HG03469 (cell line): ENCODE measurements around the gene UNC5C.
"Not testable (repeated sequence)": the region's sequence is repeated elsewhere in the genome, so short reads cannot be mapped to it uniquely, and the experiment has no call there.

ENCODE experiments used
- ATAC-seq: cut with Tn5 transposase; IDR thresholded peaks from one replicate; pipeline ENCODE4 v1.9.1; 2021; ENCODE audit warnings: mild to moderate bottlenecking, moderate library complexity, moderate number of reproducible peaks; ENCODE audit not compliant: unreplicated experiment

UNC5C gene

DNA sequence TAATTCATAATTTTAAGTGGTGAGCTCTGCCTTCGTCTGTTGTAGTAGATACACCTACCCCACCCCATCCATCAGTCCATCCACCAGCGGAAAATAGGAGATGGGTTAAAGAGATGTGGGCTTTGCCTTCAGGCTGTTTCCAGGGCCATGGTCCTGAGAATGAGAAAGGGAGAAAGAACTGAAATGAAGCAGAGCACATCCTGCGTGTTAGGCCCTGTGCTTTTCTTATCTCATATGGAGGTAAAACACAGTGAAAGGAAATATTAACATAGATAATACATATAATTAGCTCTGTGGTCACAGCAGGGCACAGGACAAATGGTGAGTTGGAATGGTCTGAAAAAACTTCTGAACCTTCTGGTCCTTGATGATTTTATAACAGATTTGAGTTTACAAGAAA is 397.5 kb downstream of the UNC5C start:
- ATAC-seq: no peak

DNA sequence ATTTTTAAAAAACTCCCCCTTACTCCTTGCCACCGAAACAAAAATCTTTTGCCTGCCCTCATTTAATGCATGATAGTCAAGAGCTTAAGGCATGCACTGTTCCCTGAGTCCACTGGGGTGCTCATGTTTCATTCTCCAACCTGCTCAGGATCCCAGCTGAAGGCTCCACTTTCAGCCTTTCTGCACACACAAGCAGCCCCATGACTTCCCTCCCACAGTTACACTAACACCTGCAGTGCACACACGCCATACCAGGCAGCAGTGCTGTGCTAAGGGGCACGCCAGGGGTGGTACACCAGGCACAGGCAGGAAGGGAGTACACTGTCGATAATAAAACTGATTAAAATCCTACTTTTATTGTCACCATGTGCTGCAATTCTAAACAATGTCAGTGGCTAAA is 405.8 kb downstream of the UNC5C start:
- no peak for ATAC-seq

DNA sequence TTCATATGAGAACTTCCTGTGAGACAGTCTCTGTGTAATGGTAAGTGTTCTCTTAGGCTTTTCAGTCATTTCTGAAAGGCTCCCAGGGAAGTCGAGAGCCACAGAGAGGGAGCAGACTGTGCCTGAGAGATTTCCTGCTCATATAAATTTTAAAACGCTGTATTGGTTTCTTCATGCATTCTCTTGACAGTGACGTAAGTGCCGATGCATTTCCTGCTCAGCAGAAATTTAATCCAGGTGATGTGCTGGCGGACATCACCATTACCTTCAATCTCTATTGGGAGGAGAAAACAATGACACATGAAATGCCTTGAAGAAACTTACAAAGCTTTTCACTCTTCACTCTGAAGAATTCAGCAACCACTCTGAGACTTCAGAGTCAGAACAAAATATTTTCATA is 407.4 kb downstream of the UNC5C start:
- ATAC-seq: no peak

DNA sequence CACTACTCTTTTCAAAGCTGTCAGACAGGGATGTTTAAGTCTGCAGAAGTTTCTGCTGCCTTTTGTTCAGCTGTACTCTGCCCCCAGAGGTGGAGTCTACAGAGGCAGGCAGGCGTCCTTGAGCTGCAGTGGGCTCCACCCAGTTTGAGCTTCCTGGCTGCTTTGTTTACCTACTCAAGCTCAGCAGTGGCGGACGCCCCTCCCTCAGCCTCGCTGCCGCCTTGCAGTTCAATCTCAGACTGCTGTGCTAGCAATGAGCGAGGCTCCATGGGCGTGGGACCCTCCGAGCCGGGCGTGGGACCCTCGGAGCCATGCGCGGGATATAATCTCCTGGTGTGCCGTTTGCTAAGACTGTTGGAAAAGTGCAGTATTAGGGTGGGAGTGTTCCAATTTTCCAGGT is 409.3 kb downstream of the UNC5C start:
- ATAC-seq: not testable (repeated sequence)

DNA sequence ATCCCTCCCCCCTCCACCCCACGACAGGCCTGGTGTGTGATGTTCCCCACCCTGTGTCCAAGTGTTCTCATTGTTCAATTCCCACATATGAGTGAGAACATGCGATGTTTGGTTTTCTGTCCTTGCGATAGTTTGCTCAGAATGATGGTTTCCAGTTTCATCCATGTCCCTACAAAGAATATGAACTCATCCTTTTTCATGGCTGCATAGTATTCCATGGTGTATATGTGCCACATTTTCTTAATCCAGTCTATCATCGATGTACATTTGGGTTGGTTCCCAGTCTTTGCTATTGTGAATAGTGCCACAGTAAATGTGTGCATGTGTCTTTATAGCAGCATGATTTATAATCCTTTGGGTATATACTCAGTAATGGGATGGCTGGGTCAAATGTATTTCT is 414.8 kb downstream of the UNC5C start:
- ATAC-seq: not testable (repeated sequence)

DNA sequence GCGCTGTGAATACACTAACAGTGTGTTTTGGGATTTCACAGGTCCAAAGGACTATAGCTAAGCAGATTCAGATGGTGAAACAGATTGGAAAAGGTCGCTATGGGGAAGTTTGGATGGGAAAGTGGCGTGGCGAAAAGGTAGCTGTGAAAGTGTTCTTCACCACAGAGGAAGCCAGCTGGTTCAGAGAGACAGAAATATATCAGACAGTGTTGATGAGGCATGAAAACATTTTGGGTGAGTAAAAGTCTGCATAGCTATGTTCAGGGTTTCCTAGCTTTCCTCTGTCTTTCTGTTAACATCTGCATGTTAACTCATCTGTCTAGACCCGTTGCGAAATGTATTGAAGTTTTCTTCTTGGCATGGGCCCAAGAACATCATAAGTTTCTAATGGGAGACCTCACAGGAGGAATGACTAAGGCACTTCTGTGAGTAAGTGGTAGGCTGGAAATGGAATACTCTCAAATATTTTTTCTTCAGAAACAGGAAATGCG is 418.9 kb downstream of the UNC5C start:
- ATAC-seq: no peak

DNA sequence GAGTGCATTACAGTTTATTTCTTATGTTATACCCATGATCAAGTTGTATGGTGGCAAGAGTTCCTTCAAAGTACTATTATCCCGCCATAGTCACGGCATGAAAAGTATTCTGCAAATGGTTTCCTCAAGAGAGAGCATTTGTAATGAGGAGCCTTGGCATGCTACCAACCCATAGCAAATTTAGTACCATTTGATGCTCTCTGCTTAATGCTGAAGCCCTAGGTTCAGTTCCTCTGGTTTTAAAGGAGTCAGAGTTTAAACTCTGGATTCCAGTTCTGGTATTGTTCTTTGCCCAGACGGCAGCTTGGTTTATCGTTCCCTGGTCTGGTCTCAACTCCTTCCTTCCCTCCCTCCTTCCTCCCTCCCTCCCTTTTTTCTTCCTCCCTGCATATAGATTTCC is 419.7 kb downstream of the UNC5C start:
- no peak for ATAC-seq

DNA sequence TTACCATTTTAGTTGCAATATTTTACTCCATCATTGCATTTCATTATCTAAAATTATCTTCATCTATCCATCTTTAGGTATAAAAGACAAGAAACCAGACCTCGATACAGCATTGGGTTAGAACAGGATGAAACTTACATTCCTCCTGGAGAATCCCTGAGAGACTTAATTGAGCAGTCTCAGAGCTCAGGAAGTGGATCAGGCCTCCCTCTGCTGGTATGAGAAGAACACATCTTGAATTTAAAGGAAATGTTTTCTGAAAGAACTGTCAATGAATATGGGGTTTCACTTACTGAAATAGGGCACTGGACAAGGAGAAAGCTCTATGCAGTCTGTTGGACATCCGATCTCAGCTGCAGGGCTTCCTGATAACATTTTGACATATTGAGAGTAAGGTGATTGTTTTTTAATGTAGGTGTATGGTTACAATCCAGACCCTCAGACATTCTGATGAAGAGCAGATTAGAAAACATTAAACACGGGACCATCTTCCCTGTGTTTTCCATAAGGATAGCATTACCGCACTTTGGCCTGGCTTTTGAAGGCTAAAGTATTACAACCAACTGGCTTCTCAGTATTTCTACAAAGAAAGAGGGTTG is 423.8 kb downstream of the UNC5C start:
- ATAC-seq: no peak

DNA sequence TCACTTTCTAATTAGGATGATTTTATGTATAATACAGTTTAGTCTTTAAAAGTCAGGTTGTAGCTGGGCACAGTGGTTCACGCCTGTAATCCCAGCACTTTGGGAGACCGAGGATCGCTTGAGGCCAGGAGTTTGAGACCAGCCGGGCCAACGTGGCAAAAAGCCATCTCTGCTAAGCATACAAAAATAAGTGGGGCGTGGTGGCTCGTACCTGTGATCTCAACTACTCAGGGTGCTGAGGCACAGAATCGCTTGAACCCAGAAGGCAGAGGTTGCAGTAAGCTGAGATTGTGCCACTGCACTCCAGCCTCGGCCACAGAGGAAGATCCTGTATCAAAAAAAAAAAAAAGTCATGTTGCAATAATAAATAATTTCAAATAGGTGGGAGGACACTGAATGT is 426.8 kb downstream of the UNC5C start:
- no peak for ATAC-seq

DNA sequence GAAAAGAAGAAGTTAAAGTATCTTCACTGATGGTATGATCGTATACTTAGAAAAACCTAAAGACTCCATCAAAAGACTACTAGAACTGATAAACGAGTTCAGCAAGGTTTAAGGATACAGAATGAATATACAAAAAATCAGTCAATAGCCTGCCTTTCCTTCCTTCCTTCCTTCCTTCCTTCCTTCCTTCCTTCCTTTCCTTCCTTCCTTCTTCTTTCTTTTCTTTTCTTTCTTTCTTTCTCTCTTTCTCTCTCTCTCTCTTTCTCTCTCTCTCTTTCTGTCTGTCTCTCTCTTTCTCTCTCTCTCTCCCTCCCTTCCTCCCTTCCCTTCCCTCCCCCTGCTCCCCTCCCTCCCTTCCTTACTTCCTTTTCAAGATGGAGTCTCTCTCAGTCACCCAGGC is 428.3 kb downstream of the UNC5C start:
- ATAC-seq: no peak

DNA sequence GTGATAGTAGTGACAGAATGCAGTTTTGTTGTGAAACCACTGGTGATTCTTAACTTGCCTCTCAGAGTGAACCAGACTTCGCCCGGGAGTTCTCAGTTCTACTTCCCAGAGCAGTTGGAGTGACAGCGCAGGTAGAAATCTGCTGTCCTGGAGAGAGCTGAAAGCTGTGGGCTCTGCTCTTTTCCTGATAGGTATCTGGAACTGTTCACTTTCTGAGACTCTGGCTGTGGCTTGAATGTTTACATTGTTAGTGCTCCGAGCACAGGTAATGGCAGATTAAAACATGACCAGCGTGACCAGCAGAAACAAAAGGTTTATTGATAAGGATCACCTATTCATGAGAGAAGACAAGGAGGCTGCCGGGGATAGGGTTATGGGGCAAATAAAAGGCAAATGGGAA is 430.3 kb downstream of the UNC5C start:
- no peak for ATAC-seq

DNA sequence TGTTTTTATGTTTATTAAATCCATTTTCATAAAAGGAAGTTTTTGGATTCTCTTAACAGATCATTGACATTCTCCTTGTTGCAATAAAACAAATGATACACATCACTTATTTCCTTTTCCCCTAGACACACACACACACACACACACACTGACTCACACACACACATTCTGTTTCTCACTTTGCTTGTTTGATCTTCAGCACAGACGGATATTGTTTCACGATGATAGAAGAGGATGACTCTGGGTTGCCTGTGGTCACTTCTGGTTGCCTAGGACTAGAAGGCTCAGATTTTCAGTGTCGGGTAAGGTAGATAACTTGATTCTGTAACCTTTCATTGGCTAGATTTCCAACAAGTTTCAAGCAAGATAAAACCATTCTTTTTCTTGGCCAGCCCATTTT is 434.3 kb downstream of the UNC5C start:
- ATAC-seq: no peak
